Stomach smooth muscle (tissue), 2 donors: ENCODE measurements around the gene MSL3.

Experiments used
- H3K27ac ChIP-seq: one replicate; pipeline ENCODE4 v1.7.0; 2013; ENCODE audit warnings: mild to moderate bottlenecking, low read length, inconsistent platforms
- H3K27me3 ChIP-seq, 2 donors: one replicate each; pipeline ENCODE4 v1.7.0; 2013; ENCODE audit warnings: low read length in 2 of 2; ENCODE audit not compliant: insufficient read depth in 2 of 2, control insufficient read depth in 1 of 2
- H3K36me3 ChIP-seq, 2 donors: one replicate each; pipeline ENCODE4 v1.7.0; 2013; ENCODE audit warnings: low read length in 2 of 2; ENCODE audit not compliant: control insufficient read depth in 2 of 2, insufficient read depth in 2 of 2
- H3K4me1 ChIP-seq: one replicate; pipeline ENCODE4 v1.7.0; 2013; ENCODE audit warnings: low read length; ENCODE audit not compliant: control insufficient read depth, insufficient read depth
- H3K4me3 ChIP-seq, 2 donors: one replicate each; pipeline ENCODE4 v1.7.0; 2013; ENCODE audit warnings: low read length in 2 of 2
- H3K9ac ChIP-seq, 2 donors: one replicate each; pipeline ENCODE4 v1.7.0; 2013; ENCODE audit warnings: low read length in 2 of 2, mild to moderate bottlenecking in 1 of 2
- H3K9me3 ChIP-seq, 2 donors: one replicate each; pipeline ENCODE4 v1.7.0; 2013; ENCODE audit warnings: low read length in 2 of 2; ENCODE audit not compliant: control insufficient read depth in 2 of 2
- donor health status: healthy.
- donor health status: Pancreatic carcinoma.

MSL3 gene

DNA sequence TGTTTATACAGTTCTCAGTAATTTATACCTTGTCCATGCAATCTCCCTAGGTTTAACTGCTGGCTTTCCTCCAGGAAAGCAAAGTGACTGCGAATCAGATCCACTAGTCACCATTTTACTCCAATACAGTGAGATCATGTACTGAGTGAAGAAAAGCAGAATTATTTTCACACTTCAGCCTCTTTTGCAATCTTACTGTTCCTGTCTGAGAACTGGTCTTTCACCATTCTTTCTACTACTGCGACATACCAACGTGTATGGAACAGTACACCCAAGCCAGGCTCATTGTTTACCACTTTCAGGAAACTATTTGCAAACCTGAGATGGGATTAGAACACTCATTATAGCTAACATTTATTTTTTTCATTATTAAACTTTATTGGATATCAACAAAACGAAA lies 8.0 kb upstream of the MSL3 start:
- Histone ChIP-seq H3K27me3 (peaks cover 0 to 9% of the 10 kb centered on the region in 2 donors), H3K27ac (no peak overlapping the region), H3K4me1 (no peaks in the 10 kb centered on the region), H3K9me3 (no peaks in the 10 kb centered on the region), H3K9ac (no peak overlapping the region), H3K36me3 (no peaks in the 10 kb centered on the region), H3K4me3 (no peak overlapping the region)

DNA sequence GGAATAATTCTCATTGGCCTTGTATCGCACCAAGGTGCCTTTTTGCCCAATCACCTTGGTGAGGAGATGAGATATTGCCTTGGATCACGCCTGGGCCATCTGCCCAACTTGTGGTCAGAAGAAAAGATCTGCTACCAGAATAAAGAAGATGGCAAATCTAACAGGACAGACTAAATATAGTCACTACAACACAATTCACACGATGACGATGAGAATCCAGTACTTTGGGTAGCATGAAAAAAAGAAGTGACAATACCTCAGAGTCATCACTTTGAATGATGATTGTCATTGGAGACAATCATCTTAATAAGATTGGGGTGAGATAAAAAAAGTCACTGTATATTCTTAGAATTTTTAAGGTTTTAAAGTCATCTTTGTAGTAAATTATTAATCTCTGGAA lies 7.3 kb upstream of the MSL3 start:
- no peaks in the 10 kb centered on the region for H3K4me1 ChIP-seq
- no peaks in the 10 kb centered on the region for H3K9me3 ChIP-seq
- no peaks in the 10 kb centered on the region for H3K36me3 ChIP-seq
- no peak overlapping the region for H3K27ac ChIP-seq
- peaks cover 0 to 9% of the 10 kb centered on the region in 2 donors for H3K27me3 ChIP-seq
- no peak overlapping the region for H3K4me3 ChIP-seq
- H3K9ac ChIP-seq: no peak overlapping the region

DNA sequence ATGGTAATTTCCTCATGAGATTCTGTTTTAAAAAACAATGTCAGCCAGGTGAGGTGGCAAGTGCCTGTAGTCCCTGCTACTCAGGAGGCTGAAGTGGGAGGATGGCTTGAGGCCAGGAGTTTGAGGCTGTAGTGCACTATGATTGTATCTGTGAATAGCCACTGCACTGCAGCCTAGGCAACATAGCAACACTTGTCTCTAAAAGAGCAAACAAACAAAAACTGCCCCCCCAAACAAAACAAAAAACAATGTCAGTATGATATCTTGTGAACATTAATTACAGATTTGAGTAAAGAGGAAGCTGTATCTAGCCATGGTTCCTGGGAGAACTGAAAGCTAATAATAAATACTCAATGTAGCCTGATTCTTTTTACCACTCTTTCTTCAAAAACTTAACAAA lies 6.8 kb upstream of the MSL3 start:
- peaks cover 0 to 9% of the 10 kb centered on the region in 2 donors for H3K27me3 ChIP-seq
- H3K9me3 ChIP-seq: no peaks in the 10 kb centered on the region
- no peaks in the 10 kb centered on the region for H3K4me1 ChIP-seq
- no peak overlapping the region for H3K9ac ChIP-seq
- H3K4me3 ChIP-seq: no peak overlapping the region
- no peaks in the 10 kb centered on the region for H3K36me3 ChIP-seq
- H3K27ac ChIP-seq: no peak overlapping the region

DNA sequence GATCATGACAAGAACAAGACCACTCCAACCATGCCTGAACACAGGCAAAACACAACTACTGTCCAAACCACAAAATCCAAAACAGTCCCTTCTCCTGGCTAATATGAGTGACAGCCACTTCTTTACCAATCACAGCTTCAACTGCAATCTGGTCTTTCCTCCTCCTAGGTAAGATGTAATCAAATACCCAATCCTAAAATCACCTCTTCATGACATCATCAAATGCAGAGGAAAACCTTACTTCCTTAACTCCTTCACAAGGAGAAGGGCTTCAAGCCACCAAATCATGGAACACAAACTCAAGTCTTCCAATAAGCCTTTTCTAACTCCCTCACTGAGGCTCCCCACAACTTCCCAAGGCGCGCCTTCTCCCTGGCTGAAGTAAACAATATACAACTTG lies 4.4 kb upstream of the MSL3 start:
- H3K36me3 ChIP-seq: no peaks in the 10 kb centered on the region
- H3K9ac ChIP-seq: no peak overlapping the region
- H3K4me3 ChIP-seq: no peak overlapping the region
- H3K27ac ChIP-seq: no peak overlapping the region
- peaks cover 2% of the 10 kb centered on the region for H3K4me1 ChIP-seq
- H3K27me3 ChIP-seq: peaks cover 0 to 9% of the 10 kb centered on the region in 2 donors
- no peaks in the 10 kb centered on the region for H3K9me3 ChIP-seq

DNA sequence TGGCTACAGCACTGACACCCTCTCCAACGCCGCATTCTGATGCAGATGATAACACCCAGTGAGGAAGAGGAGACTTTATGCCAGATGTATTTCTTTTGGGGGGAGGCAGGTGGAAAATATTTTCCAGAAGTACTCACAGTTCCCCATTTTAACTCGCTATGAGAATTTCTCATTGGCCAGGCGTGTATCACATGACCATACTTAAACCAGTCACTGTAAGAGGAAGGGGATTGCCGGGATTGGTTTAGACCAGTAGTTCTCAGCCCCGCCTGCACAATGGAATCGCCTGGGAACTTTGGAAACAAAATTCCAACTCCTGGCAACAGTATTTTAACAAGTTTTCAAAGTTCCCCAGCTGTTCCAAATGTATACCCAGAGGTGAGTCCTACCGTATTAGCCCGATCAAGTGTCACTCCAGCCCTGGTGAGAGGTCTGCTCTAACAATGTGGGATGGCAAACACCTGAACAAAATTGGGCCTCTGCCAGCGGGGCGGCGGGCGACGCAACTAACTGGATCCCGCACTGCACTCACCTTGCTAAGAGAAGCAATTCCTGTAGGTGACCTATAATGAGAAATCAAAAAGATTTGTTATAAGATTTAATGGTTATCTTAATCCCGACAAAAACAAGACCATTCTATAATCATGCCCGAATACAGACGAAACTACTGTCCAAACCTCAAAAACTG lies 2.9 kb upstream of the MSL3 start:
- Histone ChIP-seq H3K27me3 (peaks cover 0 to 6% of the 10 kb centered on the region in 2 donors), H3K27ac (no peak overlapping the region), H3K9ac (no peak overlapping the region)

DNA sequence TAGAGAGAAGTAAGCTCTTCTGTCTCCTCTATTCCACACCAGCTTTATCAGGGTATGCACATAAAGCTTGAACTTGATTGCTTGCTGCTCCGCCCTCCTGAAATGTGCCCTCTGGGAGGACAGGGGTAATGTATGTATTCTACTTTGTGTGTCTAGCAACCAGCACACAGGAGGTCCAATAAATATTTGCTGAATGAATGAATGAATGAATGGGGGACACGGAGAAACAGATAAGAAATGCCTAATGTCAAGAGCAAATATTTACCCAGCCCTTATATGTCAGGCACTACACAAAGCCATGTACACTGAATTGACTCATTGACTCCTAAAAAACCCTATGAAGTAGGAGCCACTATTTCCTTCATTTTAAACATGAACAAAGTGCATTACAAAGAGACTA lies 2.3 kb upstream of the MSL3 start:
- H3K4me1 ChIP-seq: peaks cover 4% of the 10 kb centered on the region
- no peaks in the 10 kb centered on the region for H3K36me3 ChIP-seq
- H3K4me3 ChIP-seq: no peak overlapping the region
- no peak overlapping the region for H3K9ac ChIP-seq
- peaks cover 0 to 6% of the 10 kb centered on the region in 2 donors for H3K27me3 ChIP-seq
- no peaks in the 10 kb centered on the region for H3K9me3 ChIP-seq
- H3K27ac ChIP-seq: no peak overlapping the region

More for the DNA sequence above, 2.9 kb upstream of the MSL3 start:
- Histone ChIP-seq H3K36me3 (no peaks in the 10 kb centered on the region), H3K9me3 (no peaks in the 10 kb centered on the region), H3K4me3 (no peak overlapping the region), H3K4me1 (peaks cover 4% of the 10 kb centered on the region)

DNA sequence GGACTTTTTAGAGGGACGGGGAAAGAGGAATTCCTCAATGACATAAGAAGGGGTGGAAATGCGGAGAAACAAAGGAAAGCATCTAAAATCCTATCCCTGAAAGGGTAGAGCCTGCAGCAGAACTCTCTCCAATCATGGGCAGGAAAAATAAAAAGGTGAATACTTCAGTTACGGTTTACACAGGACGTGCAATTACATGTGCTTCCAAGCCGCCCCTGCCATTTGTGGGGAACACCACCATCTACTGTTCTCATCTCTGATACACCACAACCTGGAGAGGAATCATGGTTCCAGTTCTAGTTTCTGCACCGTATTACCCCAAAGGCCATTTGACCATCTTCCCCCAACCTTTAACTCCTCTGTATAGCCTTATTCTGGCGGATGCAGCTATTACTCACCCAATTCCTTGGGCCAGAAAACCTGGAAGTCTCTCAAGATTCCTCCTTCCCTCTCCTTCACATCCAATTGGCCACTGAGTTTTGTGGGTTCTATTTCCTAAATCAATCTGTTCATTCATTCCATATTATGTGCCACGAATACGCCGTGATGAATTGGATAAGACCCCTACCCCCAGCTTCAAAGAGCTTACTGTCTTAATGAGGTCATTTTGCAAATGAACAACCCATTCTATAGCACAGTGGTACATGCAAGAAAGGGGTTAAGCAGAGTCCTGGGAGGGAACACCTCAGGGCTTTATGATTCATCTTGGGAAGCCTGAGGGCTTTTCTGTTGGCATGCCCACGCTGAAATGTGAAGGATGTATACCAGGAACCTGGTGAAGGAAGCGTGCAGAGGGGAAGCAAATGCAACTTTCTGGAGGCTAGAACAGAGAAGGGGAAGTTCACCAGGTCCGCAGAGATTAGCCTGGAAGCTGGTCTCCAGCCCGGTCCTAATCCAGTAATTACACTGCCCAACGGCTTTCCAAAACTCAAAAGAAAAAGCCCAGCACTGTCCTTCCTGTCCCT lies 1.4 kb upstream of the MSL3 start:
- no peaks in the 10 kb centered on the region for H3K36me3 ChIP-seq
- H3K9me3 ChIP-seq: no peaks in the 10 kb centered on the region
- peaks cover 4% of the 10 kb centered on the region for H3K4me1 ChIP-seq
- peak overlapping the region; percentile 49 to 71 for H3K4me3 ChIP-seq
- H3K27me3 ChIP-seq: peaks cover 0 to 6% of the 10 kb centered on the region in 2 donors
- peak overlapping the region; percentile 55 to 69 for H3K9ac ChIP-seq
- peak overlapping the region; percentile 66 for H3K27ac ChIP-seq

DNA sequence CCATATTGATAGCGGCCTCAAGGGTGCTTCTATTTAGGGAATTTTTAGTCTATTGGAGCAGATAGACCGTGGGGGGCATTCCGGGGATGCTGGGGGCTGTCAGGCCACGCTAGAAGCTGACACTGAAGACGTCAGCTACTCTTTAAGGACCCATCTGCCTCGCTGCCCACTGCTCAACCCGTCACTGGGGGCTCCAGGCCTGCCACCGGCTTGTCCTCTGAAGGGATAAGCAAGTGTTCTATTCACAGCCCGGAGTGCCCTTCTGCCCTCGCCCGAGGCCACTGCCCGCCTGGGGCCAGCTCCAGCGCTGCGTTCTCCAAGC lies 679 bp upstream of the MSL3 start:
- H3K4me1 ChIP-seq: peaks cover 4% of the 10 kb centered on the region
- peak overlapping the region; percentile 49 to 71 for H3K4me3 ChIP-seq
- H3K36me3 ChIP-seq: peaks cover 0 to 4% of the 10 kb centered on the region in 2 donors
- peak overlapping the region; percentile 66 for H3K27ac ChIP-seq
- peak overlapping the region; percentile 55 to 69 for H3K9ac ChIP-seq
- H3K9me3 ChIP-seq: no peaks in the 10 kb centered on the region
- H3K27me3 ChIP-seq: peaks cover 0 to 6% of the 10 kb centered on the region in 2 donors

DNA sequence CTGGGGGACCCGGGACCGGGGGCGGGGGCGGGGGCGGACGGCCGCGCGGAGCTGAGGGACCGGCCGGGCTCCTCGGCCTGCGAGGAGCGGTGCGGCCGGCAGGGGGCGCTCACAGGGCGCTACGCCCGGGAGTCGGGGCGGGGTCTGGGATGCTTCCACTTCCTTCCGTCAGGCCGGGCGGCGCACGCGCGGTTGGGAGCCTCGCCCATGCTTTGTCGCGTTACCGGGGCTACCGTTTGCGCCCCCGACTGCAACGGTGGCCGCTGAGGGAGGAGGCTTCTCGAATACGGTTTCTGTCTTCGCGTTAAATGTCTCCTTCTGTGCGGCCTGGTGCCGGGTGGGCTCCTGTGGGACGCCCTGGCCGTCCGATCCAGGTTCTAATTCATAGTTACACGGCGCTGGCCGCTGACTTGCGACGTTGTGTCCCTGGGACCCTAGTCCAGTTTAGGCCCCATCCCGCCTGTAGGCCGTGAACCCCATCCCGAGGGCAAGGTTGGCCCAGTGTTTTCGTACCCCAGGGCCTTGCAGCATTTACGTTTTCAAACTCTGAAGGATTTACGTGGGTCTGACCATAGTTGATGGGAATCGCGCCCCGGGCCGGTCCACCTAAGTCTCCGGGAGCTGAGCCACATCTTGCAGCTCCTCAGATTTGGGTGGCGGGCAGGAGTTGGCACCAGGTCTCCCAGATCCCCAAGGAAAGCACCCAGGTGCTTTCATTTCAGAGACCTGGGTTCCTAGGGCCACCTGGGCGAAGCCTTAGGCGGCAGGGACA lies 549 bp downstream of the MSL3 start:
- Histone ChIP-seq H3K36me3 (peaks cover 7 to 8% of the 10 kb centered on the region in 2 donors), H3K4me1 (peaks cover 4% of the 10 kb centered on the region), H3K27me3 (peaks cover 0 to 3% of the 10 kb centered on the region in 2 donors), H3K9me3 (no peaks in the 10 kb centered on the region), H3K4me3 (peak overlapping the region; percentile 58 to 87), H3K27ac (peak overlapping the region; percentile 77), H3K9ac (peak overlapping the region; percentile 73 to 74)

DNA sequence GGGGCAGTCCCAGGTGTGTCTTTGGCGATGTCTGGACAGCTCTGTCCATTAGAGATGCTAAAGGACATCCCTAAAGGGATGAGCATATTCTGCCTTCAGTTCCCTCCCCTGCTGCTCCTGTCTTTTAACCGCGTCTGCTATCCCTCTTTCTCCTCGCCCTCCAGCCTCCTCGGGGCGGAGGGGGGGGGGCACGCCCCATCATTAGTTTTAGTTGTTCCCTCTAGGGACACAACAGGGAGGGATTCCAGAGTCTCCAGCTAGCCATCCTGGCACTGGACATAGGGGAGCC lies 1.1 kb downstream of the MSL3 start:
- peaks cover 4% of the 10 kb centered on the region for H3K4me1 ChIP-seq
- H3K9me3 ChIP-seq: no peaks in the 10 kb centered on the region
- H3K36me3 ChIP-seq: peaks cover 7 to 13% of the 10 kb centered on the region in 2 donors
- peaks cover 0 to 3% of the 10 kb centered on the region in 2 donors for H3K27me3 ChIP-seq
- H3K9ac ChIP-seq: peak overlapping the region; percentile 73 to 74
- H3K27ac ChIP-seq: peak overlapping the region; percentile 77
- H3K4me3 ChIP-seq: peak overlapping the region; percentile 58 to 87
